Upper lobe of left lung (tissue), 4 donors: ENCODE results near the gene PGS1.

Experiments used
- CTCF ChIP-seq, 6 experiments: fragments of 450-650 bp in 4 of 6; fragments of 200-600 bp in 2 of 6; sonication (generic) in 2 of 6; IDR thresholded peaks; one replicate each; pipeline ENCODE4 v1.5.1; 2016 to 2019; ENCODE audit warnings: antibody characterized with exemption in 6 of 6
- EP300 ChIP-seq, 4 donors: sonication (generic); formaldehyde crosslinking; IDR thresholded peaks; one replicate each; pipeline ENCODE4 v1.5.1; 2017; ENCODE audit warnings: antibody characterized with exemption in 4 of 4, control low read depth in 2 of 4
- POLR2A ChIP-seq, 4 donors: fragments of 450-650 bp; IDR thresholded peaks; one replicate each; pipeline ENCODE4 v1.5.1; 2016 to 2017; ENCODE audit warnings: antibody characterized with exemption in 4 of 4, mild to moderate bottlenecking in 2 of 4
- POLR2AphosphoS5 ChIP-seq, 2 donors: sonication (generic); formaldehyde crosslinking; IDR thresholded peaks; one replicate each; pipeline ENCODE4 v1.5.1; 2017; ENCODE audit warnings: antibody characterized with exemption in 2 of 2

DNA sequence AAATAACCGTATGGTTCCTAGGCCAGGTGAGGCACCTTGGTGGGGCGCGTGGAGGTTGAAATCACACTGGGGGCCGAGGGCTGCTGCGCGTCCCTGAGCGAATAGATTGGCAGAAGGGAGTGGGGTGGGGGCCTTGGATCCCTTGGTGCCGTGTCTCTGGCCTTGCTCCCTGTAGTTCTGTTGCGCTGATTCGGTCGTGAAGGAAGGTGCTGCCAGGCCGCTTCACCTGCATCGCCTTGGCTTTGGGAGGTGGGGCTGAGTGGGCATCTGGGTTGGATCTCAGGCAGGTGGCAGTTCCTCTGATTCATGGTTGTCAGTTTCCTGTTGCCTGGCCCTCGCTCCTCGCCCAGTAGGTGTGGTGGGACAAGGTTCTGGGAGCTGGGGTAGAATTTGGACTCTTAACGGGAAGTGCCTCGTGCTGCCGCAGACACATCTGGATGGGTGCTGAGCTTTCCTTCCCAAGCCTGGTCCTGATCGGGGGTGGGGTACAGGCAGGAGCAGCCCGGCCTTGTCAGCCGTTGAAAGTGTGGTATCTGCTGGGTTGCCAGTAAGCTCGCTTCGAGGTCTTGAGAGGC is 30.1 kb downstream of the PGS1 start:
- no peak for TF ChIP-seq CTCF (IDR thresholded peaks at IDR 0.05)
- no peak for TF ChIP-seq EP300 (IDR thresholded peaks at IDR 0.05)
- TF ChIP-seq POLR2AphosphoS5 (IDR thresholded peaks at IDR 0.05), result no peak
- no peak for TF ChIP-seq POLR2A (IDR thresholded peaks at IDR 0.05)
